PC-9 (cell line): ENCODE results near the gene DOCK11. TPM values are rescaled to one million over a fixed set of nuclear protein-coding genes. Genes with fewer than 3 reads are reported as not detected.

Source experiments
- BruUV-seq: library from RNA; stranded (reverse); fragments of 400-500 nt; replicated peaks from 2 replicates; lab custom pipeline; 2021; lab: Mats Ljungman, UMichigan
- CTCF ChIA-PET: fragments of 300-600 bp; sonication (Branson Sonifier 250); formaldehyde crosslinking; loops from one replicate; lab custom pipeline; 2022; ENCODE audit warnings: antibody characterized with exemption; lab: Charles Lee
- POLR2A ChIA-PET: fragments of 300-600 bp; sonication (Branson Sonifier 250); formaldehyde crosslinking; loops from one replicate; lab custom pipeline; 2022; ENCODE audit warnings: antibody characterized with exemption; ENCODE audit not compliant: unreplicated experiment; lab: Charles Lee
- DNase-seq, 2 experiments: peaks; one replicate each; pipeline versions ENCODE4 v3.0.0 to v3.0.0-alpha.2; 2015 to 2022; ENCODE audit warnings: mixed read lengths in 1 of 2
- H2AFZ ChIP-seq: fragments of 200-600 bp; sonication (generic); 2 replicates; pipeline ENCODE4 v1.8.1; 2017; ENCODE audit warnings: antibody characterized with exemption
- H3F3A ChIP-seq: fragments of 200-600 bp; sonication (generic); 2 replicates; pipeline ENCODE4 v1.8.1; 2017; ENCODE audit warnings: antibody characterized with exemption, mild to moderate bottlenecking, low read depth; ENCODE audit not compliant: insufficient read depth
- H3K27ac ChIP-seq: fragments of 200-600 bp; sonication (generic); 2 replicates; pipeline ENCODE4 v1.6.1; 2016; ENCODE audit warnings: mixed run types
- H3K27me3 ChIP-seq: fragments of 200-600 bp; sonication (generic); 2 replicates; pipeline ENCODE4 v1.6.1; 2016; ENCODE audit warnings: low read depth, mixed run types; ENCODE audit not compliant: insufficient read depth
- H3K36me3 ChIP-seq: fragments of 200-600 bp; sonication (generic); 2 replicates; pipeline ENCODE4 v1.6.1; 2016; ENCODE audit warnings: low read depth, mixed run types
- H3K4me1 ChIP-seq: fragments of 200-600 bp; sonication (generic); replicated peaks from 2 replicates; pipeline ENCODE4 v1.6.1; 2016; ENCODE audit warnings: mixed run types; ENCODE audit not compliant: insufficient read depth
- H3K4me2 ChIP-seq: fragments of 200-600 bp; sonication (generic); 2 replicates; pipeline ENCODE4 v1.6.1; 2017; ENCODE audit warnings: mixed run types
- H3K4me3 ChIP-seq: fragments of 200-600 bp; sonication (generic); 2 replicates; pipeline ENCODE4 v1.6.1; 2016; ENCODE audit warnings: mixed run types
- H3K79me2 ChIP-seq: fragments of 200-600 bp; sonication (generic); 2 replicates; pipeline ENCODE4 v1.6.1; 2017; ENCODE audit warnings: low read depth, mixed run types
- H3K9me2 ChIP-seq: fragments of 200-600 bp; sonication (generic); 2 replicates; pipeline ENCODE4 v1.8.1; 2017; ENCODE audit warnings: mild to moderate bottlenecking; ENCODE audit not compliant: insufficient read depth
- H3K9me3 ChIP-seq: fragments of 200-600 bp; sonication (generic); 2 replicates; pipeline ENCODE4 v1.8.1; 2016; ENCODE audit warnings: low read depth; ENCODE audit not compliant: insufficient read depth
- H4K20me1 ChIP-seq: fragments of 200-600 bp; sonication (generic); 2 replicates; pipeline ENCODE4 v1.8.1; 2017; ENCODE audit not compliant: insufficient read depth
- EZH2 ChIP-seq: fragments of 200-600 bp; sonication (generic); IDR thresholded peaks from 2 replicates; pipeline ENCODE4 v1.8.0; 2017; ENCODE audit warnings: antibody characterized with exemption, low read depth
- intact Hi-C: fragments of 100-400 bp; cut with micrococcal nuclease; formaldehyde crosslinking; loops from one replicate; pipeline ENCODE4 v1.10.0; 2022; ENCODE audit not compliant: unreplicated experiment
- total RNA-seq: library from RNA; stranded (reverse); gene quantifications from 2 replicates; pipeline ENCODE4 v1.2.3, GENCODE V29; 2021
- TF ChIP-seq, protein P1 (sequence below): fragments of 200-600 bp; sonication (generic); conservative IDR thresholded peaks from 2 replicates; pipeline ENCODE4 v1.6.1; 2017; ENCODE audit warnings: mixed run types, antibody characterized with exemption, mild to moderate bottlenecking, moderate library complexity

Gene DOCK11
- total RNA-seq, 1 experiment from 2014 or later: 9.0 TPM

DNA sequence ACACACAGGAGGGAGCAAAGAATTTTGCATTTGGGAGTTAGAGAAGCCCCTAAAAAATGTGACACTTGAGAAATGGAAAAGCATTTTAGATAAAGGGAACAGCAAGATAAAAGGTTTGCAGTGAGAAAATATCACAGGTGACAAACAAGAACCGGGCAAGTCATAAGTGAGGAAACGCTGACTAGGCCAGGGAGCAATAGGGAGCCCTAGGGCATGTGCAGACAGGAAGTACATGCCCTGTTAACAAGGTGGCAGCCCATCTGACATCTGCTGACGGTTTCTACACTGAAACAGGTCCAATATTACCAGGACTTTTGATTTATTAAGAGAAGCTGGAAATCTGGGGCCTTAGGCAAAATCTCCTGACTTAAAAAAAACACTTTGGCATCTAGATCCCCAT, 227.8 kb downstream of the DOCK11 start:
- Histone ChIP-seq H3K27ac (peak overlapping the region; percentile 15; the same call in 1 of the 2 replicates), H3F3A (peaks cover 21% of the 10 kb centered on the region), H3K36me3 (no peaks in the 10 kb centered on the region), H3K27me3 (no peaks in the 10 kb centered on the region), H3K4me2 (peak overlapping the region; percentile 20; the same call in 1 of the 2 replicates), H2AFZ (no peak overlapping the region), H3K4me1 (peaks cover 37% of the 10 kb centered on the region), H4K20me1 (no peaks in the 10 kb centered on the region), H3K9me3 (no peaks in the 10 kb centered on the region), H3K9me2 (no peaks in the 10 kb centered on the region), H3K79me2 (peaks cover 8% of the 10 kb centered on the region), H3K4me3 (no peak overlapping the region)
- intact Hi-C loops: loop anchor here (10.0 kb wide), 1 partner anchor 321 kb away; no protein-coding TSS in a partner anchor
- ChIA-PET CTCF (no interaction called here), POLR2A (no interaction called here)
- BruUV-seq: no TSS peak
- DNase-seq: peak in 1 of 2 experiments; percentile 49
- no peak for TF ChIP-seq EZH2

DNA sequence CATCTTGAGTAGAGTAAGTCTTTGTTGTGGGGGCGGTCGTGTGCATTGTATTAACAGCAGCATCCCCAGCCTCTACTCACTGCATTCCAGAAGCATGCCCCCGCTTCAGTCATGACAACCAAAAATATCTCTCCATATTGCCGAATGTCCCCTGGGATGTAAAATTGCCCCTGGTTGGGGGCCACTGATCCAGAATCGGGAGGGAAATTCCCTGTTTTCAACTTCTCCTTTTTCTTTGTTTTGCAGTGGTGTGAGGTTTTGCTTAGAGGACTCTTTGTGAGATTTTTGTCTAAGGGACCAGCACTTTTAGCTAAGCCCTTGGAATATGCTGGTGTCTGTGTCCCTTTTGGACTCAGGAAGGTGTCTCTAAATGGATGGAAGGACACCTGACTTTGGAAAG, 228.8 kb downstream of the DOCK11 start:
- Histone ChIP-seq H3K9me3 (no peaks in the 10 kb centered on the region), H3K79me2 (peaks cover 18% of the 10 kb centered on the region), H3F3A (peaks cover 21% of the 10 kb centered on the region), H2AFZ (no peak overlapping the region), H3K36me3 (no peaks in the 10 kb centered on the region), H4K20me1 (no peaks in the 10 kb centered on the region), H3K27ac (no peak overlapping the region), H3K4me3 (no peak overlapping the region), H3K4me2 (peak overlapping the region; percentile 86; the same call in 1 of the 2 replicates), H3K9me2 (no peaks in the 10 kb centered on the region), H3K4me1 (peaks cover 47% of the 10 kb centered on the region), H3K27me3 (no peaks in the 10 kb centered on the region)
- TF ChIP-seq, protein P1, sequence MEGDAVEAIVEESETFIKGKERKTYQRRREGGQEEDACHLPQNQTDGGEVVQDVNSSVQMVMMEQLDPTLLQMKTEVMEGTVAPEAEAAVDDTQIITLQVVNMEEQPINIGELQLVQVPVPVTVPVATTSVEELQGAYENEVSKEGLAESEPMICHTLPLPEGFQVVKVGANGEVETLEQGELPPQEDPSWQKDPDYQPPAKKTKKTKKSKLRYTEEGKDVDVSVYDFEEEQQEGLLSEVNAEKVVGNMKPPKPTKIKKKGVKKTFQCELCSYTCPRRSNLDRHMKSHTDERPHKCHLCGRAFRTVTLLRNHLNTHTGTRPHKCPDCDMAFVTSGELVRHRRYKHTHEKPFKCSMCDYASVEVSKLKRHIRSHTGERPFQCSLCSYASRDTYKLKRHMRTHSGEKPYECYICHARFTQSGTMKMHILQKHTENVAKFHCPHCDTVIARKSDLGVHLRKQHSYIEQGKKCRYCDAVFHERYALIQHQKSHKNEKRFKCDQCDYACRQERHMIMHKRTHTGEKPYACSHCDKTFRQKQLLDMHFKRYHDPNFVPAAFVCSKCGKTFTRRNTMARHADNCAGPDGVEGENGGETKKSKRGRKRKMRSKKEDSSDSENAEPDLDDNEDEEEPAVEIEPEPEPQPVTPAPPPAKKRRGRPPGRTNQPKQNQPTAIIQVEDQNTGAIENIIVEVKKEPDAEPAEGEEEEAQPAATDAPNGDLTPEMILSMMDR: no peak
- TF ChIP-seq EZH2: no peak
- DNase-seq: no peak
- BruUV-seq: no TSS peak
- intact Hi-C loops: loop anchor here (10.0 kb wide), 1 partner anchor 320 kb away; no protein-coding TSS in a partner anchor
- ChIA-PET CTCF (no interaction called here), POLR2A (no interaction called here)

DNA sequence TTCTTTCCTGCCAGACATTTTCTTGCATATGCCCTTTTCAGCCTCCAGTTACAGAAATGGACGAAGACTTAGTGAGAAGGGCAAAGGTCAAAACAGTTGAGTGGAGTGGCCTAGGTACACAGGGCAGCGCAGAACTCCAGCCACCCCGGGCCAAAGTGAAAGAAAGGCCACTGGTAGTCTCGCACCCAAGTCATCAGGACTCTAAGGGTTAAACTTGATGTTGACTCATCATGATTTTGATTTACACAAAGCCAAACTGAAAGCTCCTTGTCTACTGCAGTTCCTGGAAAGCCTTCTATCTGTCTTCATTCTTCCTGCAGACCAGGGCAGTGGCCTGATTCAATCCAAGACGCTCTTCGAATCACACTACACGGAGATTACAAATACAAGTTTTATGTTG, 229.2 kb downstream of the DOCK11 start:
- Histone ChIP-seq H3K4me3 (no peak overlapping the region), H4K20me1 (no peaks in the 10 kb centered on the region), H3K36me3 (no peaks in the 10 kb centered on the region), H3K27ac (no peak overlapping the region), H3K4me2 (peak overlapping the region; percentile 86; the same call in 1 of the 2 replicates), H3K9me3 (no peaks in the 10 kb centered on the region), H3K9me2 (no peaks in the 10 kb centered on the region), H3K27me3 (no peaks in the 10 kb centered on the region), H3K4me1 (peaks cover 51% of the 10 kb centered on the region), H2AFZ (no peak overlapping the region), H3K79me2 (peaks cover 22% of the 10 kb centered on the region), H3F3A (peaks cover 21% of the 10 kb centered on the region)
- TF ChIP-seq, protein P1: no peak
- no peak for TF ChIP-seq EZH2
- DNase-seq: peak in 1 of 2 experiments; percentile 15
- CTCF ChIA-PET: no interaction called here
- intact Hi-C loops: loop anchor here (5.0 to 10.0 kb wide), 3 partner anchors 72 to 377 kb away; partner anchors contain the start of gene WDR44
- no TSS peak for BruUV-seq
- POLR2A ChIA-PET: no interaction called here
